GM12801 (cell line): ENCODE data around the gene CCDC88C.

ENCODE experiments used
- CTCF ChIP-seq: IDR thresholded peaks from one replicate; pipeline ENCODE4 v1.5.1; 2011; ENCODE audit warnings: control low read depth; ENCODE audit not compliant: insufficient read length; ENCODE audit errors: extremely low read depth

The CCDC88C gene

GRCh38 chr14:91377700-91378652 is 39.6 kb downstream of the CCDC88C start:
- no peak for TF ChIP-seq CTCF

GRCh38 chr14:91376547-91377477 is 40.8 kb downstream of the CCDC88C start:
- TF ChIP-seq CTCF: no peak

GRCh38 chr14:91375720-91376452 is 41.7 kb downstream of the CCDC88C start:
- no peak for TF ChIP-seq CTCF

GRCh38 chr14:91374879-91375702 is 42.5 kb downstream of the CCDC88C start:
- no peak for TF ChIP-seq CTCF

GRCh38 chr14:91374287-91374878 is 43.2 kb downstream of the CCDC88C start:
- TF ChIP-seq CTCF: no peak

GRCh38 chr14:91373591-91374254 is 43.9 kb downstream of the CCDC88C start:
- no peak for TF ChIP-seq CTCF
